Psoas muscle (tissue), 8 donors: Measurements from ENCODE around the gene DCTN1. TPM values are rescaled to one million over a fixed set of nuclear protein-coding genes. Genes with fewer than 3 reads are reported as not detected.

Source experiments
- ATAC-seq, 4 donors: fragments of 200-7000 bp; cut with Tn5 transposase; one replicate each; pipeline ENCODE4 v1.9.1; 2020; ENCODE audit warnings: moderate library complexity in 3 of 4, mild to moderate bottlenecking in 2 of 4
- DNase-seq, 2 donors: peaks; one replicate each; pipeline ENCODE4 v3.0.0-alpha.2; 2020
- H3K27ac ChIP-seq: fragments of 200-600 bp; one replicate; pipeline ENCODE4 v1.8.0; 2022
- H3K27me3 ChIP-seq, 3 donors: fragments of 200-600 bp in 1 of 3; one replicate each; pipeline versions ENCODE4 v1.6.1 to v1.8.0; 2013 to 2022; ENCODE audit warnings: low read length in 2 of 3, mild to moderate bottlenecking in 2 of 3, moderate library complexity in 1 of 3; ENCODE audit not compliant: insufficient read depth in 3 of 3
- H3K36me3 ChIP-seq, 2 donors: fragments of 200-600 bp in 1 of 2; one replicate each; pipeline versions ENCODE4 v1.6.1 to v1.8.0; 2013 to 2022; ENCODE audit warnings: low read depth in 1 of 2, mild to moderate bottlenecking in 1 of 2, moderate library complexity in 1 of 2; ENCODE audit not compliant: insufficient read depth in 1 of 2
- H3K4me1 ChIP-seq: fragments of 200-600 bp; one replicate; pipeline ENCODE4 v1.8.0; 2022
- H3K4me3 ChIP-seq: fragments of 200-600 bp; one replicate; pipeline ENCODE4 v1.8.0; 2022; ENCODE audit warnings: mild to moderate bottlenecking
- H3K9me3 ChIP-seq: fragments of 200-600 bp; one replicate; pipeline ENCODE4 v1.8.0; 2022
- WGBS, 3 donors: extraction: QIAGEN DNeasy Blood & Tissue Kit; methylation state at CpG; one replicate each; pipeline versions ENCODE4 v1.1.6 to v1.1.7; 2013; 5-methylcytosine and 5-hydroxymethylcytosine counted together
- intact Hi-C, 2 donors: fragments of 100-400 bp; cut with DNase I; formaldehyde crosslinking; loops; one replicate each; pipeline versions ENCODE4 v1.11.0 to v1.14.2; 2022
- polyA plus RNA-seq, 3 donors: library from polyadenylated mRNA; stranded (reverse); fragments of 200-250 nt; gene quantifications; one replicate each; pipeline ENCODE4 v1.2.3, GENCODE V29; 2013
- total RNA-seq, 4 donors: library from RNA; stranded (reverse); fragmentation: NEBNext Ultra II Directional in 2 of 4; extraction: Animal tissue kit (Norgen Biotek cat#: 25700) in 2 of 4; gene quantifications; one replicate each; pipeline versions ENCODE4 v1.2.1 to v1.2.4, GENCODE V29; 2021 to 2023
- TF ChIP-seq, protein P1 (sequence below): fragments of 200-600 bp; IDR thresholded peaks from one replicate; pipeline ENCODE4 v1.8.0; 2022; ENCODE audit warnings: antibody characterized with exemption
- donor health status: healthy with polysubstance abuse.
- donor health status: DM: no; HTN: no; CAD: no; lungs with moderate emphysema.
- donor health status: Bipolar disorder and iron deficiency.
- donor health status: healthy.
- donor health status: DM: yes; HTN: yes; CAD: no.
- donor health status: DM: no; HTN: no; CAD: no.
- donor health status: DM: no; HTN: no; CAD: no.
- donor health status: DM: yes; HTN: yes; CAD: no.

The DCTN1 gene
- total and polyA plus RNA-seq, 7 donors, result 45.6 to 131 (median 99.0) TPM

DNA sequence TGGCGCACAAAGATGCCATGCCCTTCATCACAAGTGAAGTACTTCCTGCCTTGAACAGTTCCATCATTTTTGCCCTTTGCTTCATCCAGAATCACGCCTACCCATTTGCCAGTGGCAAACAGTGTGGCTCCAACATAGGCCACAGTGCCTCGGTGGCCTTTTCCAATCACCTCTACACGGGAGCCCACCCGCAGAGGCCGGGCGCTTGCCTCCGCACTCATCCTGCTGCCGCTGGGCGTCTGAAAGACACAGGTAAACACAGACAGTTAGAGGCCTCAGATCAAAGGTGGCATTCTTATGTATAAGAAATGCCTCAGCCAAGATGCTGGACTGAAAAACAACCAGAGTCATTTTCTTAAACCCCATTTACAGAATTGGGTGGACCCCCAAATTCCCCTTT is 2.1 kb downstream of the DCTN1 start:
- ATAC-seq (no peak), DNase-seq (no peak)
- intact Hi-C loops, result loop anchor here in 1 of 2 donors (10.0 kb wide), 1 partner anchor 507 kb away; no protein-coding TSS in a partner anchor
- WGBS, 3 donors, result 93 to 94% (median 94%) methylated on average over 10 of the region's 10 CpGs
- H3K36me3 ChIP-seq, result peaks cover 0 to 30% of the 10 kb centered on the region in 2 donors
- H3K4me1 ChIP-seq, result peaks cover 35% of the 10 kb centered on the region
- TF ChIP-seq, protein P1, sequence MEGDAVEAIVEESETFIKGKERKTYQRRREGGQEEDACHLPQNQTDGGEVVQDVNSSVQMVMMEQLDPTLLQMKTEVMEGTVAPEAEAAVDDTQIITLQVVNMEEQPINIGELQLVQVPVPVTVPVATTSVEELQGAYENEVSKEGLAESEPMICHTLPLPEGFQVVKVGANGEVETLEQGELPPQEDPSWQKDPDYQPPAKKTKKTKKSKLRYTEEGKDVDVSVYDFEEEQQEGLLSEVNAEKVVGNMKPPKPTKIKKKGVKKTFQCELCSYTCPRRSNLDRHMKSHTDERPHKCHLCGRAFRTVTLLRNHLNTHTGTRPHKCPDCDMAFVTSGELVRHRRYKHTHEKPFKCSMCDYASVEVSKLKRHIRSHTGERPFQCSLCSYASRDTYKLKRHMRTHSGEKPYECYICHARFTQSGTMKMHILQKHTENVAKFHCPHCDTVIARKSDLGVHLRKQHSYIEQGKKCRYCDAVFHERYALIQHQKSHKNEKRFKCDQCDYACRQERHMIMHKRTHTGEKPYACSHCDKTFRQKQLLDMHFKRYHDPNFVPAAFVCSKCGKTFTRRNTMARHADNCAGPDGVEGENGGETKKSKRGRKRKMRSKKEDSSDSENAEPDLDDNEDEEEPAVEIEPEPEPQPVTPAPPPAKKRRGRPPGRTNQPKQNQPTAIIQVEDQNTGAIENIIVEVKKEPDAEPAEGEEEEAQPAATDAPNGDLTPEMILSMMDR, result no peak
- H3K27ac ChIP-seq, result no peak overlapping the region
- no peaks in the 10 kb centered on the region for H3K27me3 ChIP-seq
- no peaks in the 10 kb centered on the region for H3K9me3 ChIP-seq
- H3K4me3 ChIP-seq, result no peak overlapping the region

DNA sequence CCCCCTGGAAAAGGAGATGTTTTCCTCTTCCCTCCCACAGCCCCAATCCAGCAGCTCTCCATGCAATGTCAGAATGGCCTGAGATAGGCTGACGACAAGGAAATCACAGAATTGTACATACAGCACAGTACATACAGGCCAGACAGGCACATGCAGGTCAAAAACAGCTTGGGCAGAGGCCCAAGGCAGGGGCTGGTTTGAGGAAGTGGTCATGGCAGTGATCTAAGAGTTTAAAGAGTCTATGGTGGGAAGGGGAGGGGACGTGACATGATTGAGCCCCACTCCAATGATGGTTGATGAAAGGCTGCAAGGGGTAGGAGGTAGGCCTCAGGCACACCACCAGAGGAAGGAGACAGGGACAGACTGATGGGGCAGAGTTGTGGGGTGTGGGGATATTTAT is 4.3 kb downstream of the DCTN1 start:
- H3K9me3 ChIP-seq, result no peaks in the 10 kb centered on the region
- no peaks in the 10 kb centered on the region for H3K27me3 ChIP-seq
- no peak overlapping the region for H3K27ac ChIP-seq
- DNase-seq, result no peak
- 90 to 96% (median 96%) methylated on average over 2 of the region's 2 CpGs for WGBS, 3 donors
- intact Hi-C loops, result loop anchor here in 1 of 2 donors (10.0 kb wide), 1 partner anchor 509 kb away; no protein-coding TSS in a partner anchor
- H3K4me1 ChIP-seq, result peaks cover 16% of the 10 kb centered on the region
- no peak overlapping the region for H3K4me3 ChIP-seq
- TF ChIP-seq, protein P1, result no peak
- H3K36me3 ChIP-seq, result peaks cover 2 to 46% of the 10 kb centered on the region in 2 donors
- ATAC-seq, result no peak

DNA sequence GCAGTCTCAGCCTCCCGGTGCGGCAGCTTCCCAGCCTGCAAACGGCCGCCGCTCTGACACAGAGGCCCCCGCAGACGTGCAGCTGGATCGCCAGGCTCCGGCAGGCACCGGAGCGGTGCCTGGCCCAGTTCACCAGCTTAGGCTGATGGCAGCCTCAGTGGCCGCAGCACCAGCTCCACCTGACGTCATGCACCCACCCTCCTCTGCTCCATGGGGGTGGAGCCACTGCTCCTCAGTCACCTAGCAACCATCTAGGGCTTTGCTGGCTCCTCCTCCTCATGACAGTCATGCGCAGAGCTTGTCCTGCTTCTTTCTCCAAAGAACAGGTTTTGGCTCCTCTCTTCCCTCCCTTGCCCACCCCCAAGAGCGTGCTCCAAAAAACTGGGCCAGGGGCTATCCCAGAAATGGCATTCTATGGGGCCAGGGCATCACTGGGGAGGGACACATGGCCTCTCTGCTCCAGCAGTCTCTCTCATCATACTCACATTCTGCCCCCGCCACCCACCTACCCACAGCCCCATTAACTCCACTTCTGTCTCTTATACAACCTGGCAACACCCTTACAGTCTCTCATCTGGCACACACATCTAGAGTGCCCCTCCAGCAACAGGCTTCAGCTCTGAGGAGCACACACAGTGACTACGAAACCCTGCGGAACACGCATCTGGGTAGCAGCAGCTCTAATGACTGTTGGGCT is 5.5 kb downstream of the DCTN1 start:
- Histone ChIP-seq H3K36me3 (peaks cover 6 to 58% of the 10 kb centered on the region in 2 donors), H3K27ac (no peak overlapping the region), H3K4me3 (peak overlapping the region; percentile 33), H3K4me1 (peaks cover 4% of the 10 kb centered on the region), H3K9me3 (no peaks in the 10 kb centered on the region), H3K27me3 (no peaks in the 10 kb centered on the region)
- peak in 3 of 4 donors; percentile 65 to 86 (median 84) for ATAC-seq
- TF ChIP-seq, protein P1, result no peak
- WGBS, 3 donors, result 50 to 67% (median 52%) methylated on average over 19 of the region's 19 CpGs
- peak; percentile 65 to 81 for DNase-seq
- intact Hi-C loops, result loop anchor here in 1 of 2 donors (10.0 kb wide), 1 partner anchor 510 kb away; no protein-coding TSS in a partner anchor

DNA sequence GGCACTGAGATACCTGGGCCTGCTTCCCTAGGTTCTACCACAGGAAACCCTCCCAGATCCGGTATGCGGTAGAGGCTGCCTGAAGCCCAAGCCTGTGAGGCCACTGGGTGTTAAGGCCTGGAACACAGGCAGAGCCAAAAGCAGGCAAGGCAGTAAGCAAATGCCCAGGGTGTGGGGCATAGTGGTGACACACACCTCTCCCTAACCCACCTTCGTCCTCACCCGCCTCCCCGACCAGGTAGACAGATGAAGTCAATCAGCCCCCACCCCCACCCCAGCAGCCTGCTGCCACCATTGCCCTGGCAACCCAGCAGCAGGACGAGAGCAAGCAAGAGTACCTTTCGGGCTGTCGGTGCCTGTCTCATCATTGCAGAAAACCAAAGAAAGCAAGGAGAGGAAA is 6.1 kb downstream of the DCTN1 start:
- Histone ChIP-seq H3K27ac (no peak overlapping the region), H3K4me1 (no peaks in the 10 kb centered on the region), H3K9me3 (no peaks in the 10 kb centered on the region), H3K36me3 (peaks cover 6 to 65% of the 10 kb centered on the region in 2 donors), H3K4me3 (peak overlapping the region; percentile 33), H3K27me3 (no peaks in the 10 kb centered on the region)
- 67 to 78% (median 76%) methylated on average over 8 of the region's 8 CpGs for WGBS, 3 donors
- TF ChIP-seq, protein P1, result no peak
- ATAC-seq (no peak), DNase-seq (no peak)
- intact Hi-C loops, result loop anchor here in 1 of 2 donors (10.0 kb wide), 1 partner anchor 511 kb away; no protein-coding TSS in a partner anchor
